ENCODE measurements around the gene TTC21B.

DNA sequence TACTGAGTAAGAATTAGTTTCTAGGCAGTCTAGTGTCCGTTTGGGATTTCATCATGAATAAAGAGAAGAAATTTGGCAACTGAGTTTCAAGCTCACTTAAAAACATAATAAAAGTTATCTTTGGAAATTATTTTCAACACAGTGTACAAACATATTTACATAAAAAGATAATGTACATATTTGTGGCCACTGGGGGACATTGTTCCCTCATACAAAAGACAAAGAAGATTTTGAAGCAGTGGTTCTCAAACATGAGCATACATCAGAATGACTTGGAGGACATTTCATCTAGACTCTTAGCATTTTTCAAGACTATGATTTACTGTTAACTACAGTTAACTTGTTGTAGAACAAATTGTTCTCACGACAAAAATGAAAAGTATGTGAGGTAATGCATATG, 15.7 kb upstream of the TTC21B start:
- TF ChIP-seq ZZZ3 (IDR thresholded peaks at IDR 0.05; ENCODE audit: control insufficient read depth, insufficient read length, low read depth) (no peak), POLR2A (IDR thresholded peaks at IDR 0.05; ENCODE audit: low read depth, low read length) (no peak), ZSCAN29 (IDR thresholded peaks at IDR 0.05) (no peak), POLR2AphosphoS5 (IDR thresholded peaks at IDR 0.05; ENCODE audit: low read length) (no peak), NRF1 (conservative IDR thresholded peaks at IDR 0.05; ENCODE audit: low read depth, low read length) (no peak), SMC3 (IDR thresholded peaks at IDR 0.05; ENCODE audit: borderline replicate concordance, low read length) (no peak), DPF2 (IDR thresholded peaks at IDR 0.05) (no peak)
- TF ChIP-seq, protein P1, sequence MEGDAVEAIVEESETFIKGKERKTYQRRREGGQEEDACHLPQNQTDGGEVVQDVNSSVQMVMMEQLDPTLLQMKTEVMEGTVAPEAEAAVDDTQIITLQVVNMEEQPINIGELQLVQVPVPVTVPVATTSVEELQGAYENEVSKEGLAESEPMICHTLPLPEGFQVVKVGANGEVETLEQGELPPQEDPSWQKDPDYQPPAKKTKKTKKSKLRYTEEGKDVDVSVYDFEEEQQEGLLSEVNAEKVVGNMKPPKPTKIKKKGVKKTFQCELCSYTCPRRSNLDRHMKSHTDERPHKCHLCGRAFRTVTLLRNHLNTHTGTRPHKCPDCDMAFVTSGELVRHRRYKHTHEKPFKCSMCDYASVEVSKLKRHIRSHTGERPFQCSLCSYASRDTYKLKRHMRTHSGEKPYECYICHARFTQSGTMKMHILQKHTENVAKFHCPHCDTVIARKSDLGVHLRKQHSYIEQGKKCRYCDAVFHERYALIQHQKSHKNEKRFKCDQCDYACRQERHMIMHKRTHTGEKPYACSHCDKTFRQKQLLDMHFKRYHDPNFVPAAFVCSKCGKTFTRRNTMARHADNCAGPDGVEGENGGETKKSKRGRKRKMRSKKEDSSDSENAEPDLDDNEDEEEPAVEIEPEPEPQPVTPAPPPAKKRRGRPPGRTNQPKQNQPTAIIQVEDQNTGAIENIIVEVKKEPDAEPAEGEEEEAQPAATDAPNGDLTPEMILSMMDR (IDR thresholded peaks at IDR 0.05 in 2 of 3, conservative IDR thresholded peaks at IDR 0.05 in 1 of 3; ENCODE audit: control insufficient read depth in 2 of 3, extremely low read depth in 1 of 3, insufficient read depth in 1 of 3, low read depth in 3 of 3, low read length in 3 of 3) = no peak
- TF ChIP-seq, protein P2, sequence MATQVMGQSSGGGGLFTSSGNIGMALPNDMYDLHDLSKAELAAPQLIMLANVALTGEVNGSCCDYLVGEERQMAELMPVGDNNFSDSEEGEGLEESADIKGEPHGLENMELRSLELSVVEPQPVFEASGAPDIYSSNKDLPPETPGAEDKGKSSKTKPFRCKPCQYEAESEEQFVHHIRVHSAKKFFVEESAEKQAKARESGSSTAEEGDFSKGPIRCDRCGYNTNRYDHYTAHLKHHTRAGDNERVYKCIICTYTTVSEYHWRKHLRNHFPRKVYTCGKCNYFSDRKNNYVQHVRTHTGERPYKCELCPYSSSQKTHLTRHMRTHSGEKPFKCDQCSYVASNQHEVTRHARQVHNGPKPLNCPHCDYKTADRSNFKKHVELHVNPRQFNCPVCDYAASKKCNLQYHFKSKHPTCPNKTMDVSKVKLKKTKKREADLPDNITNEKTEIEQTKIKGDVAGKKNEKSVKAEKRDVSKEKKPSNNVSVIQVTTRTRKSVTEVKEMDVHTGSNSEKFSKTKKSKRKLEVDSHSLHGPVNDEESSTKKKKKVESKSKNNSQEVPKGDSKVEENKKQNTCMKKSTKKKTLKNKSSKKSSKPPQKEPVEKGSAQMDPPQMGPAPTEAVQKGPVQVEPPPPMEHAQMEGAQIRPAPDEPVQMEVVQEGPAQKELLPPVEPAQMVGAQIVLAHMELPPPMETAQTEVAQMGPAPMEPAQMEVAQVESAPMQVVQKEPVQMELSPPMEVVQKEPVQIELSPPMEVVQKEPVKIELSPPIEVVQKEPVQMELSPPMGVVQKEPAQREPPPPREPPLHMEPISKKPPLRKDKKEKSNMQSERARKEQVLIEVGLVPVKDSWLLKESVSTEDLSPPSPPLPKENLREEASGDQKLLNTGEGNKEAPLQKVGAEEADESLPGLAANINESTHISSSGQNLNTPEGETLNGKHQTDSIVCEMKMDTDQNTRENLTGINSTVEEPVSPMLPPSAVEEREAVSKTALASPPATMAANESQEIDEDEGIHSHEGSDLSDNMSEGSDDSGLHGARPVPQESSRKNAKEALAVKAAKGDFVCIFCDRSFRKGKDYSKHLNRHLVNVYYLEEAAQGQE (IDR thresholded peaks at IDR 0.05; ENCODE audit: low read depth, low read length) = no peak

Data from GM12878 (cell line).